GM19324 (cell line): ENCODE data around the gene CRIP2.

ENCODE experiments used
- ATAC-seq: cut with Tn5 transposase; IDR thresholded peaks from one replicate; pipeline ENCODE4 v1.9.1; 2021; ENCODE audit warnings: mild to moderate bottlenecking, moderate library complexity; ENCODE audit not compliant: unreplicated experiment, low FRiP score

Gene CRIP2

GRCh38 chr14:105442834-105443233, 31.8 kb upstream of the CRIP2 start:
- no peak for ATAC-seq

DNA sequence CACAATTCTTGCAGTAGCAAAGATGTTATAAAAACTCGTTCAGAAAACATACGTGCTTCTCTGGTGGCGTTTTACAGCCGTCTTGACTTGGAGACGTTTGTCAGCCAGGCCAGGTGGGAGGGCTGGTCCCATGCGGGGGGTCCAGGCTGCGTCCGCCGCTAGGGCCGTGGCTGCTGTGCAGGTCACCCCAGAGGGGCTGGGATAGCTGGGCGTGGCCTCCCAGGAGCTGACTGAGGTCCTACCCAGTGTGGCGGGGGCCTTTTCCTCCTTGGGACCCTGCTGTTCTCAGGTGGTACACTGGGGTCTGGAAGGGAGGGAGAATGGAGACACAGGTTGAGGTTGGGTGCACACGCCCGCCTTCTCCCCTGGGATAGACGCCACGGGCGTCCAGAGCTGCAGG, 29.8 kb upstream of the CRIP2 start:
- ATAC-seq = no peak

DNA sequence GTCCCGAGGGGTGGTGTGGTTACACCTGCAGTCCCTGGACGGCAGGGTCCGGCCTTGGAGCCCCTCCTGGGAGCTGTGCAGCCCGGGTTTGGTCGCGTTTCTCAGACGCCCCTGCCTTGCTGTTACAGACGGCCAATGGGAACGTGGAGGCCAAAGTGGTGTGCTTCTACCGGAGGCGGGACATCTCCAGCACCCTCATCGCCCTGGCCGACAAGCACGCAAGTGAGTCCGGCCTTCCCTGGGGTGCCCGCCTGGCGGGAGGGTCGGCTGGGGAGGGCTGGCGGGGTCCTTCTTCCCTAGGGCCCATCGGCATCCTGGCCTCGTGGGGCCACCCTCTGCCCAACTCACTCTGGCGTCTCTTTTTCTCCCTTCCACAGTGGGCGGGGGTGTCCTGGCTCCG, 29.3 kb upstream of the CRIP2 start:
- ATAC-seq = no peak

- no peak for ATAC-seq
Observed at GRCh38 chr14:105445901-105446845, 28.4 kb upstream of the CRIP2 start.

DNA sequence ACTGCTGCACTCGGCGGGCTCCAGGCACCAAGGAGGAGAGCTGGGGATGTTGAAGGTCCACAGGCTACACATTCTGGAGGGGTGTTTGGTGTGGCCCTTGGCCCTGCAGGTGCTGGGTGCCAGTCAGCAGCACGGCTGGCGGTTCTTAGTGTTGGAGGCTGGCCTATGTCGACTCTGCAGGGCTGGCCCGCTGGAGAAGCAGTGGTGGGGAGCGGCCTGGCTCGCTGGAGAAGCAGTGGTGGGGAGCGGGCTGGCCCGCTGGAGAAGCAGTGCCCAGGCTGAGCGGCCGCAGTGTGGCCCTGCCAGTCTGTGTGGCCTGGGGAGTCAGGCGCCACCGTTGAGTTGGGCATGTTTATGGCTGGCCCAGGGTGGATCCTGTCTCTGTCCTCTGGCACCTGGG, 27.6 kb upstream of the CRIP2 start:
- no peak for ATAC-seq

DNA sequence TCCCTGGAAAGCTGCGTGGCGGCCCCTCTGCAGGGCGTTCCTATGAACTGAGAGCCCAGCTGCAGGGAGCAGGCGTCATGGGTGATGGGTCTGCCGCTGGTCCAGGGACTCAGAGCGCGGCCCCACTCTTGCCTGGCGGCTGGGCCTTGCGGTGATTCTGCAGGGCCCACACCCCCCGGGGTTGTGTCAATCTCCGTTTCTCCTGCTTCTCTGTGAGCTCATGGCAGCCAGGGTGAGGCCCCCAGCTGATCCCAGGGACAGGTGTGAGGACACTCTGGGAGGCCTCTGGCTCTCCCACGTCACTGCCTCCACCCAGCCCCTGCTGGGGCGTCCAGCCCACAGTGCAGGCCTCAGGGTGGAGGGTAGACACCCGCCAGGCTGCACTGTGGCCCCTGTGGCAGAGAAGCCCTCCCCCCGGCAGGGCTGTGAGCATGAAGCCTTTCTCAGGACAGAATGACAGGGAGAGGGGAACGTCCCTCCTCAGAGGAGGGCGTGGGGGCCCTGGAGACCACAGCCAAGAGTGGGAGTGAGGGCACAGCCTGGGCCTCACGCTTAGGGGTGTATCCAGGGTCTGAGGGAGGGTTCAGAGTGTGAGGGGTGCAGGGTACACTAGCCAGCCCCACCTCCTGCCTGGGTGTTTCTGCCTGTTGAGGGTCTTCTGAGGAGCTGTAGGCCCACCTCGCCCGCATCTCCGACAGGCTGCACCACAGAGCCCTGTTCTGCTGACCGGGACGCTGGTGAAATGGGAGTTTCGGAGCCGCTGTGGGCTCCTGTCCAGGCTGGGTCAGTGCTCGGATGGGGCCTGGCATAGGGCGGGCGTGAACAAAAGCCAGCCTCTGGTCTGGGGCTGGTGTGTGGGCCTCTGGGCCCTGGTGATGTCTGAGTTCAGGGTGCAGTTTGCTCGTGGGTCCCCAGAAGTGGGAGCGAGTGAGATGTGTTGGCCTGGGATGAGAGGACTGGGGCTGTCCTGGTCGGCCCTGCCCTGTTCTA, 26.7 kb upstream of the CRIP2 start:
- ATAC-seq = no peak

DNA sequence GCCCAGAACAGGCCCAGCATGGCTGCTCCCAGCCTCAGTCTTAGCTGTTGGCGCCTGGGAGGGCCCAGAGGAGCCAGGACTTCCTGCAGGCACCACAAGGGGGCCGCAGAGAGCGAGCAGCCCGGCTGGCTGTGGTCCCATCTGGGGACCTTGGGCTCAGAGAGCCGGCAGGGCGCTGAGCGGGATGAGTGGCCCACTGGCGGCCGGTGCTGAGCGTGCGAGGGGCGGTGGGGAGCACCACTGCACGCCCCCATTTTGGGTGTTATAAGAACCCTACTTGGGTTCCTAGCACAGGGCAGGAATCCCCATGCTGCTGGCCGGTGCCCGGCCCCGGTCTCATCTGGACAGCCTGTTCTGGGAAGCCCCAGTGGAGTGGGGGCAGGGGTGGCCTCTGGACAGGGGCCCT, 25.9 kb upstream of the CRIP2 start:
- ATAC-seq = no peak

DNA sequence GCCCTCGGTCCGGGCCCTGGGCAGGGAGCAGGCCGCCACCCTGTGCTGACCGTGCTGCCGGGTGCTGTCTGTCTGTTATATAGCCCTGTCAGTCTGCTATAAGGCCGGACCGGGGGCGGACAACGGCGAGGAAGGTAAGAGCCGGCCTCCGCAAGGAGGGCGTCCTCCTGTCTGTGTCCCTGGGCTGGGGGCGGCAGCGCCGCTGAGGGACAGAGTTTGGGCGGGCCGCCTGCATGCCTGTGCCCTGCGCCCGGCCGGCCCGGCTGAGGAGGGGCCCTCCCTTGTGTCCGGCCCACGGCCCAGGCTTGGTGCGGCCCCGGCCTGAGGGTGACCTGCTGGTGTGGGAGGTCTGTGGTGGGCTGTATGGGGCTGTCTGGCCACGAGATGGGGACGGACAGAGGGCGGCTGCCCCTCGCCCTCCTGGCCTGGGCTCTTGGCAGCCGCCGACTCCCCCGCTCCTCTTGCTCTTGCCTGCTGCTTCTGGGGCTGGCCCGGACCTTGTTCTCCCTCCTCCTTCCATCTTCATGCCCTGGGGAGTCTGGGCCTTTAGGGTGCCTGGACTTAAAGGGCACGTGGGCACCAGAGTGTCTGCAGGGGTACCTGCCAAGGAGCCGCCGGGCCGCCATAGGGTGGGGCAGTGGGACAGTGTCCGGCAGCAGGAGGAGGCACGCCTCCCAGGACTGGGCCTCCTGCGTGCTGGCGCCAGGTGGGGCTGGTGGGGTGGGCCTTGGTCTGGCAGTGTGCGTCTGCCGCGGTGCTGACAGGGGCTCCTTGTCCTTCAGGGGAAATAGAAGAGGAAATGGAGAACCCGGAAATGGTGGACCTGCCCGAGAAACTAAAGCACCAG, 25.1 kb upstream of the CRIP2 start:
- ATAC-seq = no peak

- no peak for ATAC-seq
Observed at GRCh38 chr14:105450123-105450505, 24.5 kb upstream of the CRIP2 start.

DNA sequence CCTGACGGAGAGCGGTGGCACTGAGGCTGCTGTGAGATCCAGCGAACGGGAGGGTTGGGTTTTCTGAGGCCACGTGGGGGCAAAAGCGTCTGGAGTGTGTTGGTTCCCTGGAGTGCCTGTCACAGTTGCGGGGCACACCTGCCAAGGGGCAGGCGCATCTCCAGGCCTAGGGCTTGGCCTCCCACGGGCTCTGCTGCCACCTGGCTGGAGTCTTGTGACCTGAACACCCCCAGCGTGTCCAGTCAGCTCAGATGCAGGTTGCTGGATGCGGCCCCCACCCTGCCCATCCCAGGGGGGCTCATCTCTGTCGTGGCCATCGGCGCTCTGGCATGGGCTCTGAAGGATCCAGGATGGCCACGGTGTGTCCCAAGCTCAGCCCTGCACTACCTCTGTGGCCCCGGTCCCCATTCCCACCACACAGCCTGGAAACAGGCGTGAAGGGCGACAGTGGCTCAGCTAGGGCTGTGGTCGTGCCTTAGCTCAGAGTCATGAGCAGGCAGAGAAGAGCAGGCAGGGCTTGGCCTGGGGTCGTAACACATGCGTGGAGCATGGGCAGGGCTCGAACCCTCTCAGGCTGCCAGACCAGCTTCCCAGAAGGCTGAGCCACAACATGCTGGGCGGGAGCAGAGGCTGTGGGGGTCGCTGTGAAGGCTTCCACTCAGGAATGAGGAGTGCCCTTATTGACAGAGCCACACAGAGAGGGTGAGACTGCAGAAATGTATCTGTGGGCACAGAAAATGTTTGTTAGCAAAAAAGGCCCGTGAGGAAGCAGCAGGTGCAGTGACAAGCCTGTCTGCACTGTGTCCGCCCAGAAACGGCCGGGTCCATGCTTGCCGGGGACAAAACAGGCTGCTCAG, 23.5 kb upstream of the CRIP2 start:
- ATAC-seq = no peak

DNA sequence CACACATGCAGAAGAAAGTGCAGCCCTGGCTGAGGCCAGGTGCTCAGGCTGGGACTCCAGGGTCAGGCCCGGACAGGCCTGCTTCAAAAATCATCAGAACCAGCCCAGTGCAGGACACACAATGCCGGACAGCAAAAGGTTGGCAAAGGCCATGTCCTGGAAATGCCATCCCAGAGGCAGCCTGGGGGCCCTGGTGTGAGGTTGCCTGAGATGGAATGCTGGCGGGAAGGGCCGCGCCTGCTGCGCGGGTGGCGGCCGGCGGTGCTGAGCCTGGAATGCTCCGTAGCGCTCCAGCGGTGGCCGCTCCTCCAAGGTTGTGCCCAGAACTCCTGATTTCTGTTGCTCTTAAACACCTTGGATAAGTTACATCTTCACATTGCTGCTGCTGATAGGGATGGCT, 21.7 kb upstream of the CRIP2 start:
- ATAC-seq = no peak

- ATAC-seq = no peak
Observed at GRCh38 chr14:105453847-105454246, 20.8 kb upstream of the CRIP2 start.

GRCh38 chr14:105455086-105455640, 19.5 kb upstream of the CRIP2 start:
- no peak for ATAC-seq

GRCh38 chr14:105455766-105456660, 18.6 kb upstream of the CRIP2 start:
- ATAC-seq = no peak

GRCh38 chr14:105456736-105457617, 17.6 kb upstream of the CRIP2 start:
- ATAC-seq = no peak

DNA sequence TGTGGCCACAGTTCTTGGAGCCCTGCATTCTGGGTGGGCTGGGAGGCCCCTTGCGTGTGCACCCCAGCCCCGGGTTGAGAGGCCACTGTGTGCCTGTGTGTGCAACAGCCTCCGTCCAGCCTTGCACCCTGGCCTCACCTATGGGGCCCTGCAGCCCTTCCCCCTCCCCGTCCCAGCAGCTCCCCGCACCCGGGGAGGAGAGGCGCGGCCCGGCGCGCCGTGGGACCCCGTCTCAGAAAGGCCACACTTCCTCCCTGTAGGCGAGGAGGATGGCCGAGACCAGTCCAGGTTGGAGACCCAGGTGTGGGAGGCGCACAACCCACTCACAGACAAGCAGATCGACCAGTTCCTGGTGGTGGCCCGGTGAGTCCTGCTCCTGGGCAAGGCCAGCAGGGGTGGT, 16.6 kb upstream of the CRIP2 start:
- ATAC-seq = no peak

DNA sequence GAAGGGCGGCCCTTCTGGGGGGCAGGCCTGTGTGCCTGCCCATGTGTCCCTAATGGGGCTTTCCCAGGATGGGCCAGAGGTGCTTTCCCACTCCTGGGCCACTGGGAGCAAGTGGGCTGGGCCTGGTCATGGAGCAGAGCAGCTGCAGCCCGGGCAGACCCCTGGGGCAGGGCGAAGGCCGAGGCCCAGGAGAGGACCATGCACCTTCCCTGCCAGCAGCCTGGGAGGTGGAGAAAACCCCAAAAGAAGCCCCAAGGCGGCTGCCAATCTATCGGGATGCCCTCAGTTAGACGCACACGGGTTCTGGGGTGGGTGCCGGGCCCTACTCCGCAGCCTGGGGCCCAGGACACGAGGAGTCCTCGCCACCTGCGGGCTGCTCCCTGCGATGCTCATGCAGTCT, 16.1 kb upstream of the CRIP2 start:
- ATAC-seq = no peak
